NOMO-1 treated with dmso at 0.1 percent for 144 hours (cell line): Measurements from ENCODE around the gene EN2.

ENCODE experiments used
- DNase-seq: peaks from one replicate; lab custom pipeline; 2025; ENCODE audit not compliant: unreplicated experiment; lab: John Stamatoyannopoulos, UW

Gene EN2

GRCh38 chr7:155484483-155485399 is 26.8 kb downstream of the EN2 start:
- no peak for DNase-seq

GRCh38 chr7:155486783-155487508 is 29.0 kb downstream of the EN2 start:
- no peak for DNase-seq

GRCh38 chr7:155487509-155488482 is 29.9 kb downstream of the EN2 start:
- no peak for DNase-seq

- DNase-seq, result no peak
These were observed 30.7 kb downstream of the EN2 start for GRCh38 chr7:155488483-155489127.

- no peak for DNase-seq
These were observed 31.4 kb downstream of the EN2 start for GRCh38 chr7:155489158-155489840.

GRCh38 chr7:155489862-155490696 is 32.1 kb downstream of the EN2 start:
- no peak for DNase-seq

- DNase-seq, result no peak
These were observed 33.0 kb downstream of the EN2 start for GRCh38 chr7:155490697-155491628.

GRCh38 chr7:155491812-155492211 is 33.9 kb downstream of the EN2 start:
- no peak for DNase-seq

GRCh38 chr7:155493744-155494538 is 36.0 kb downstream of the EN2 start:
- DNase-seq, result no peak

GRCh38 chr7:155494551-155494950 is 36.6 kb downstream of the EN2 start:
- DNase-seq, result no peak

GRCh38 chr7:155495440-155496248 is 37.7 kb downstream of the EN2 start:
- DNase-seq, result no peak

- DNase-seq, result no peak
These were observed 38.5 kb downstream of the EN2 start for GRCh38 chr7:155496267-155497005.

GRCh38 chr7:155497149-155497901 is 39.4 kb downstream of the EN2 start:
- DNase-seq, result no peak

- DNase-seq, result no peak
These were observed 47.5 kb downstream of the EN2 start for GRCh38 chr7:155505422-155505793.

GRCh38 chr7:155506854-155507337 is 49.0 kb downstream of the EN2 start:
- DNase-seq, result no peak
